GM13976 (cell line): ENCODE results near the gene TP53RK.

Experiments used
- DNase-seq: peaks from one replicate; pipeline ENCODE4 v3.0.0; 2012; ENCODE audit warnings: low spot score
- CTCF ChIP-seq: IDR thresholded peaks from 2 replicates; pipeline ENCODE4 v1.5.1; 2012; ENCODE audit warnings: borderline replicate concordance, mild to moderate bottlenecking; ENCODE audit not compliant: insufficient read depth; ENCODE audit errors: extremely low read depth, missing control alignments, control extremely low read depth
- in situ Hi-C: fragments of 300-500 bp; cut with MboI; formaldehyde crosslinking; loops from one replicate; pipeline ENCODE4 v1.12.0; 2022; ENCODE audit warnings: low sequenced_read_pairs, mixed read lengths, inconsistent platforms; ENCODE audit not compliant: unreplicated experiment

The TP53RK gene

DNA sequence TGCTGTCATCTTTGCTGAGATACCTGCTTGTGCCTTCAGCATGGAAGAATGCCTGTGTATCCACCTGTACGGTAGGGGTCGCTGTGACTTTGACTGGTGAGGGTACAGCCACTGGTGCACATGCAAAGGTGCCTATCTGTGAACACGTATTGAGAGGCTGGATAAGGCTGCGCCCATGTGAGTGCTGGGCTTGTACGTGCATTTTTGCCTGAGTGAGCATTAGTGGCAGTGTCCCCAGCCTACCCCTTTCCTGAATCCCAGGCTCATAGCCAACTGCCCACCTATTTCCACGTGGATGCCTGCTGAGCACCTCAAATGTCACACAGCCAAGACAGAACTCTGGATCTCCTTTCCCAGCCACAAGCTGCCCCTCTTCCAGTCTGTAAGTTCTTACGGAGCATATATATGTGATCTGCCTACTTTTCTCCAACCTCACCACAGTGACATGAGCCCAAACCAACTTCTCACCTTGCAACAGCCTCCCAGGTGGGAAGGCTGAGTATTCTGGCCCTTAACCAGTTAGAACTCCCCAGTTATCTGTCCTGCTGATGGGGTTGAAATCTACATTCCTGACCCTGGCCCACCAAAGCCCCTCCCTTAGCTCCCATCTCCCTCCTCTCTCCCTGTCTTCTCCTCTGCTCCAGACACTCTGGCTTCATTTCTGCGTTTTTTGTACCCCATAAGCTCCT, 19.1 kb upstream of the TP53RK start:
- peak; percentile 15 for TF ChIP-seq CTCF
- in situ Hi-C loops = no loop called here
- no peak for DNase-seq

DNA sequence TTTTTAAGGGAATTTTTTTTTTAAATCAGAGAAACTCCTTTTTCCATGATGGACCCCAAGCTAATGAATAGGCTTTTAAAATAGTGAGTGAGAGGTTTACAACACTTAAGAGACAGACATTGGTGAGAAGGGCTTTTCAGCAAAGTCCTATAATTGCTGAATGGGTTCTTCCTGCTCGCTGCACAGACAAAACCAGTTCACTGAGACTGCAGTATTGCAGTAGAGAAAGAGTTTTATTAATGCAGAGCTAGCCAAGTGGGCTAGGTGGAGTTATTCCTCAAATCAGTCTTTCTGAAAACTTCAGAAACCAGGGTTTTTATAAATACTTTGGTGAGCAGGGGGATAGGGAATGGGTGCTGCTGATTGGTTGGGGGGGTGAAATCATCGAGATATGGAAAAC, 17.0 kb upstream of the TP53RK start:
- in situ Hi-C loops = no loop called here
- DNase-seq = no peak
- TF ChIP-seq CTCF = no peak

GRCh38 chr20:46705378-46705729, 16.1 kb upstream of the TP53RK start:
- in situ Hi-C loops = no loop called here
- no peak for DNase-seq
- no peak for TF ChIP-seq CTCF

- no peak for TF ChIP-seq CTCF
- DNase-seq = no peak
- in situ Hi-C loops = no loop called here
Observed at GRCh38 chr20:46704714-46705377, 15.6 kb upstream of the TP53RK start.

- no peak for DNase-seq
- in situ Hi-C loops = no loop called here
- TF ChIP-seq CTCF = no peak
Observed at GRCh38 chr20:46703435-46703834, 14.2 kb upstream of the TP53RK start.

- TF ChIP-seq CTCF = no peak
- in situ Hi-C loops = no loop called here
Observed at GRCh38 chr20:46702447-46703203, 13.4 kb upstream of the TP53RK start.

More at GRCh38 chr20:46702447-46703203, 13.4 kb upstream of the TP53RK start:
- no peak for DNase-seq
